ENCODE measurements around the gene PBX4.

The PBX4 gene

DNA sequence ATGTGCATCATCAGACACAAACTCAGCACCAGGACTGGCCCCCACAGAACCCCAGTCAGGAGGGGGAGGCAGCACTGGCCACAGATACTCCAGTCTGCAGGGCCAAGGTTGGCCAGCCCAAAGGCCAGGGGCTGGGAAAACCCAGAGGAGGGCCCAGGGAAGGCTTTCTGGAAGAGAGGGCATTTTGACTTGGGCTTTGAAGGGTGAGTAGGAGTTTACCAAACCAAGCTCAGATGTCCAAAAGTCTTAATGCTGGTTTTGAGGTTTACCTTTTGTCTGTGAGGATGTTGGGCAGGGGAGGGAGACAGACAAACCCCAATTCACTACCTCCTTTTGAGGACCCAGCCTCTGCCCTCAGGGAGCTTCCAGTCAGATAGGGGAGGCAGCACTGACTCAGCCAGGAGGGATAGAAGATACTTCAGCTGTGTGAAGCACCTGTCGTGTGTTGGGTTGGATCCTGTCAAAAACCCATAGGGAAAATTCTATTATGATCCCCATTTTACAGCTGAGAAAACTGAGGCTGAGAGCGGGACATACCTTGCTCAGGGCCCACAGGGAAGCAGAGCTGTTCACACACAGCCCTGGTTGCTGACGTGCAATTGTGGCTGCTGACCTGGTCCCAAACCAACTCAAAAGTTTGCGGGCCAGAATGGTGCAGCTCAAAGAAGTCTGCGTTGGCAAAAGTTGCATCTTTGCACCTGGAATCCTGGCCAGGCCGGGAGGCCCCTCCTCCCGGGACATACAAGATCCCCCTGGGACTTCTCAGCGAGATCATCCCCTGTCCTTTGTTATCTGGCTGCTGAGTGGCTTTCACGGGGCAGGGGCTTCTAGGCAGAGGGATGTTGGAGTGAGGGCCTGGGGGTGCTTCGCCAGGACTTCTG is 67.3 kb downstream of the PBX4 start:
- TF ChIP-seq GATA2 (IDR thresholded peaks at IDR 0.05; ENCODE audit: low read depth, low read length) = no peak
- TF ChIP-seq GATA3 (IDR thresholded peaks at IDR 0.05; ENCODE audit: low read depth, low read length) = no peak

DNA sequence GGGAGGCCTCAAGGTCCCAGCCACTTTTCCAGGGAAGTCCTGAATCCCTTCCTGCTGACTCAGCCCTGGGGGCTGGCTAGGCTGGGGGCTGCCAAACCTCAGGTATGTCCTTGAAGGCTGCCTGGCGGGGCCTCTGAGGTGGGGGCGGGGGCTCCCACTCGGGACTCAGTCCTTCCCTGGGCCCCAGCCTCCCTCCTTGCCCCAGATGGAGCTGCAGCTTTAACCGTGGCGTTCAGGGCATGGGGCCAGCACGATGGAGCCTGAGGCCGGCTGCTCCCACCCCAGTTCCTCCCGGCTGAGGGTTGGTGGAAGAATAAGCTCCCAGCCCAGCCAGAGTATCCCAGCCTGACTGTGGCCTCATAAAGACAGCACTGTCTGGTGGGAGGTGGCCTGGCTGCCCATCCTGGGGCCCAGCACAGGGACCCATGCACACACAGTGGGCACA is 68.0 kb downstream of the PBX4 start:
- no peak for TF ChIP-seq GATA2 (IDR thresholded peaks at IDR 0.05; ENCODE audit: low read depth, low read length)

DNA sequence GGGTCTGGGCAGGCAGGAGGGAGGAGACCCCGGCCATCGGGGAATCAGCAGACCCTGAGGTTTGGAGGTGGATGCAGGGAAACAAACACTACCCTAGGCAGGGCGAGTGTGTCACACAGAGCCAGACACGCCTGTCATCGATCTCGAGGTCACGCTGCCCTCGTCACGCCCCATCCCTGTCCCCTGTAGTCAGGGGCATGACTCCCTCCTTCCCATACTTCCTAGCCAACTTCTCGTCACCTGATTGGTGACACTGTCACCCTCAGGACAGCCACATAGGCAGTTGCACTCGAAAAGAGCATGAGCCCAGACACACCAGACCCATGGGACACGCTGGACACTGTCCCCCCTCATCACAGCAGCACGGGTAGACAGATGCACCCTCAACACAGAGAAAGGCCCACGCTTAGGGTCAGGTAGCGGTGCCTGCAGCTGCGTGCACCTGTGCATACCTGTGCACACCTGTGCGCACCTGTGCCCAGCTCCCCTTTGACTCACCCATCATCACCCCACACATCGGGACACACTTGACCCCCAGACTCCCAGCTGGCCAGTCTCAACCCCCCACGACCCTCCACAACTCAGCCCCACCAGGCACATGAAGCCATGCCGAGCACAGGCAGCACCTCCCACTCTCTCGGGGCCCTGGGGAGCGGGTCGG is 68.6 kb downstream of the PBX4 start:
- TF ChIP-seq GATA2 (IDR thresholded peaks at IDR 0.05; ENCODE audit: low read depth, low read length) = no peak
- TF ChIP-seq GATA3 (IDR thresholded peaks at IDR 0.05; ENCODE audit: low read depth, low read length) = no peak

DNA sequence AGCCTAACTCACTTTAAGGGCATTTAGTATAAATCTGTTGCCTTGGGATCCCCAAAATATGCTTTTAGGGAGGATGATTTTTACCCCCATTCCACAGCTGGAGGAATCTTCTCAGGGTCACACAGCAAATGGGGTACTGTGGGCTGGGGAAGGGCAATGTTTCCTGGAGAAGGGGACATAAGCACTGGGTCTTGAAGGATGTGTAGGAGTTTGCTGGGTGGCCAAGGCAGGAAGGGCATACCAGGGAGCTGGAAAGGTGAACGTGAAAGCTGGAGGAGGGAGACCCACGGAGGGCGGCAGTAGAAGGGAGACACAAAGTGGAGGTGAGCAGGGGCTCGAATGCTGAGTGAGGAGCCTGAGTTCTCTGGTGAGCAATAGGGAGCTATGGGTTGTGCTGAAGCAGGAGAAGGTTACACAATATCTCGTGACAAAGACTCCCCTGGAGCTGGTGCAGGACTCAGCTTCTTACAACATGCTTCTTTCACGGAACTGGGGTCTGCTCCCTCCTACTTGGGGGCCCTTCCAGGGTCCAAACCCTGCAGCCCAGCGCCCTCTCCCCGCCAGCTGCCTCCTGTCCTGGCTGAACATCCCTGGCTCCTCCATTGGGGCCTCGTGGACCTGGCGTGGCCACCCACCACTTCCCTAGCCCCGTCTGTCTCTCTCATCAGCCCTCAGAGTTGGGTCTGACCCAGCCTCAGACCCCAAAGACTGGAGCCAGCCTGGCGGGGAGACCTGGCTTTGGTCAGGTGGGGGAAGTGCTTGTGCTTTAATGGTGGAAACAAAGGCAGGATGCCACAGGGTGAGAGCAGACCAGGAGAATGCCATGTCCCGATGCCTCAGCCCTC is 69.3 kb downstream of the PBX4 start:
- TF ChIP-seq GATA2 (IDR thresholded peaks at IDR 0.05; ENCODE audit: low read depth, low read length) = no peak
- no peak for TF ChIP-seq GATA3 (IDR thresholded peaks at IDR 0.05; ENCODE audit: low read depth, low read length)

DNA sequence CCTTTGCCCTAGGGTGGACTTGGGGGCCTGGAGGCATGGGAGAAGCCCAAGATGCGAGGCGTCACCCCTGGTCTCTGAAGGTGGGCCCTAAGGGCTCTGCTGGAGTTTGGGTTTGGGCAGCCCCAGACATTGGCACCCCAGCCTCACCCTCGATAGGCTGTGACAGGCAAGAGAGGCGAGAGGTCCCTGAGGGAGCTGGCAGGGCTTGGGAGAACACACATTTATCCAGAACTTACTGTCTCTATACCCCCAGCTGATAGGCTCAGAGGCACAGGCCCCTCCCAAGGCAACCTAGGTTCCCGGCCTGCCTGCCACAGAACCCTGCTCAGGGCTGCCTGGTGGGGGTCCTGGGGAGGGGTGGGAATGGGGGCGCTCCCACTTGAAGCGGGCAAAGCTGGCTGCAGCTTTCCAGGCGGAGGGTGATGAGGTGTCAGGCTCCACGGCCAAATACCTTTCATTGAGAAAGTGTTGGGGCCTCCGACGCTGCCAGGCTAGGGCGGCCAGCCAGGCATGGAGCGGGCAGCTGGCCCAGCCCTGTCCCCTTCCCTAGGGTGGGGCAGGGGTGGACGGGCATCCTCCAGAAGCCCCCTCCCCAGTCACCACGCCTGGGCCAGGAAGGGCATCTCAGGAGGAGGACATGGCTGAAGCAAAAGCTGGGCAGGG is 70.7 kb downstream of the PBX4 start:
- TF ChIP-seq GATA3 (IDR thresholded peaks at IDR 0.05; ENCODE audit: low read depth, low read length) (no peak), GATA2 (IDR thresholded peaks at IDR 0.05; ENCODE audit: low read depth, low read length) (no peak)

DNA sequence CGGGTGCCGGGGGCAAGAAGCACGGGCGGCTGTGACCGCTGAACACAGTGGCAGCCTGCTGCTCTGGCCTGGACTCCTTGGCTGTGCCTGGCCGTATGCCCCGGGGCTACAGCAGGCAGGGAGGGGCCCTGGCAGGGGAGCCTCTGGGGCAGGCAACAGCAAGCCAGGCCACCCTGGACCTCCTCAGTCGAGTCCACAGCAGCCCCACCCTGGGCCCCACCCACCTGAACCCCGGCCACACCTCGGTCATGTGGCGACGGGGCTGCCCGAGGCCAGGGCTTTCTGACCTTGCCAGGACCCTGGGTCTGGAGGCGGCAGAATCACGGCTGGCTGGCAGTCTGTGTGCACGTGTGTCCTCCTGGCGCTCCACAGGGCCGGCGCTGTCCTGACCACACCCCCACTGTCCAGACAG is 71.7 kb downstream of the PBX4 start:
- TF ChIP-seq GATA2 (IDR thresholded peaks at IDR 0.05; ENCODE audit: low read depth, low read length) (no peak), GATA3 (IDR thresholded peaks at IDR 0.05; ENCODE audit: low read depth, low read length) (no peak)

DNA sequence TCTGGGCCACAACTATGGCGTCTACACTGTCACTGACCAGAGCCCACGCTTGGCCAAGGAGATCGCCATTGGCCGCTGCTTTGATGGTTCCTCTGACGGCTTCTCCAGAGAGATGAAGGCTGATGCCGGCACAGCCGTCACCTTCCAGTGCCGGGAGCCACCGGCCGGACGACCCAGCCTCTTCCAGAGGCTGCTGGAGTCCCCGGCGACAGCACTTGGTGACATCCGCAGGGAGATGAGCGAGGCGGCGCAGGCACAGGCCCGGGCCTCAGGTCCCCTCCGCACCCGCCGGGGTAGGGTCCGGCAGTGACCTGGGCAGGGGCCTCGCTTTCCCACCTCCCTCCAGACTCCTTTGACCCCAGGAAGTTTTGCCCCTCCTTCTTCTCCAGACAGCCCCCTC is 72.8 kb downstream of the PBX4 start:
- no peak for TF ChIP-seq GATA3 (IDR thresholded peaks at IDR 0.05; ENCODE audit: low read depth, low read length)
- TF ChIP-seq GATA2 (IDR thresholded peaks at IDR 0.05; ENCODE audit: low read depth, low read length) = no peak

DNA sequence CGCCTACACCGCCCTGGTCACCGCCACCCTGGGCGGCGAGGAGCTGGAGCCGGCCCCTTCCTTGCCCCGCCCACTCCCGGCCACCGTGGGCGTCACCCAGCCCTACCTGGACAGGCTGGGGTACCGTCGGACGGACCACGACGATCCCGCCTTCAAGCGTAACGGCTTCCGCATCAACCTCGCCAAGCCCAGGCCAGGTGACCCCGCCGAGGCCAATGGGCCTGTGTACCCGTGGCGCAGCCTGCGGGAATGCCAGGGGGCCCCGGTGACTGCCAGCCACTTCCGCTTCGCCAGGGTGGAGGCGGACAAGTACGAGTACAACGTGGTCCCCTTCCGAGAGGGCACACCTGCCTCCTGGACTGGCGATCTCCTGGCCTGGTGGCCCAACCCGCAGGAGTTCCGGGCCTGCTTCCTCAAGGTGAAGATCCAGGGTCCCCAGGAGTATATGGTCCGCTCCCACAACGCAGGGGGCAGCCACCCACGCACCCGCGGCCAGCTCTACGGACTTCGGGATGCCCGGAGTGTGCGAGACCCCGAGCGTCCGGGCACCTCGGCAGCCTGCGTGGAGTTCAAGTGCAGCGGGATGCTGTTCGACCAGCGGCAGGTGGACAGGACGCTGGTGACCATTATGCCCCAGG is 73.4 kb downstream of the PBX4 start:
- TF ChIP-seq GATA3 (IDR thresholded peaks at IDR 0.05; ENCODE audit: low read depth, low read length) (no peak), GATA2 (IDR thresholded peaks at IDR 0.05; ENCODE audit: low read depth, low read length) (no peak)

DNA sequence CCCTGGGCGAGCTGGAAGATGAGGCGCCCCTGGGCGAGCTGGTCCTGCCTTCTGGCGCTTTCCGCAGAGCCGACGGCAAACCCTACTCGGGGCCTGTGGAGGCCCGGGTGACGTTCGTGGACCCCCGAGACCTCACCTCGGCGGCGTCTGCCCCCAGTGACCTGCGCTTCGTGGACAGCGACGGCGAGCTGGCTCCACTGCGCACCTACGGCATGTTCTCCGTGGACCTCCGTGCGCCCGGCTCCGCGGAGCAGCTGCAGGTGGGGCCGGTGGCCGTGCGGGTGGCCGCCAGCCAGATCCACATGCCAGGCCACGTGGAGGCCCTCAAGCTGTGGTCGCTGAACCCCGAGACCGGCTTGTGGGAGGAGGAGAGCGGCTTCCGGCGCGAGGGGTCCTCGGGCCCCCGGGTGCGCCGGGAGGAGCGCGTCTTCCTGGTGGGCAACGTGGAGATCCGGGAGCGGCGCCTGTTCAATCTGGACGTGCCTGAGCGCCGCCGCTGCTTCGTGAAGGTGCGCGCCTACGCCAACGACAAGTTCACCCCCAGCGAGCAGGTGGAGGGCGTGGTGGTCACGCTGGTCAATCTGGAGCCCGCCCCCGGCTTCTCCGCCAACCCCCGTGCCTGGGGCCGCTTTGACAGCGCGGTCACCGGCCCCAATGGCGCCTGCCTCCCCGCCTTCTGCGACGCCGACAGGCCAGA is 74.1 kb downstream of the PBX4 start:
- TF ChIP-seq GATA3 (IDR thresholded peaks at IDR 0.05; ENCODE audit: low read depth, low read length) = no peak
- no peak for TF ChIP-seq GATA2 (IDR thresholded peaks at IDR 0.05; ENCODE audit: low read depth, low read length)

DNA sequence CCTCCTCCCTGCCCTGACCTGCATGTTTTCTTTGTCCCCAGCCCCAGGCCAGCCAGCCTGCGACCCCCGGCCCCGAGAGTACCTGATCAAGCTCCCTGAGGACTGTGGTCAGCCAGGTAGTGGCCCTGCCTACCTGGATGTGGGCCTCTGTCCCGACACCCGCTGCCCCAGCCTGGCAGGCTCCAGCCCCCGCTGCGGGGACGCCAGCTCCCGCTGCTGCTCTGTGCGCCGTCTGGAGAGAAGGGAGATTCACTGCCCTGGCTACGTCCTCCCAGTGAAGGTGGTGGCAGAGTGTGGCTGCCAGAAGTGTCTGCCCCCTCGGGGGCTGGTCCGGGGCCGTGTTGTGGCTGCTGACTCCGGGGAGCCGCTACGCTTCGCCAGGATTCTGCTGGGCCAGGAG is 74.8 kb downstream of the PBX4 start:
- TF ChIP-seq GATA2 (IDR thresholded peaks at IDR 0.05; ENCODE audit: low read depth, low read length) = no peak
- TF ChIP-seq GATA3 (IDR thresholded peaks at IDR 0.05; ENCODE audit: low read depth, low read length) = no peak

DNA sequence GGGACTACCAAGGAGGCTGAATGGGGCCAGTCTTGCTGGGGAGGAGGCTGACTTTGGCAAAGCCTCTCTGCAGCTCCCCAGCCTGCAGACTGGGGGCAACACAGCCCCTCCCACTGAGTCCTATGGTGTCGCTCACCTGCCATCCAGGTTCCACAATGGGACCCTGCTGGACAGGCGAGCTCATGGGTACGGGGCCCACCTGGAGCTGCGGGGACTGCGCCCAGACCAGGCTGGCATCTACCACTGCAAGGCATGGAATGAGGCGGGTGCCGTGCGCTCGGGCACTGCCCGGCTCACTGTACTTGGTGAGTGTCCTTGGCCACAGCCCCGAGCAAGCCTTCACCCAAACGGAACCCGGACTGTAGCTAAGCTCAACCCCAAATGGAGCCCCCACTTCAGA is 75.4 kb downstream of the PBX4 start:
- TF ChIP-seq GATA3 (IDR thresholded peaks at IDR 0.05; ENCODE audit: low read depth, low read length) (no peak), GATA2 (IDR thresholded peaks at IDR 0.05; ENCODE audit: low read depth, low read length) (no peak)

DNA sequence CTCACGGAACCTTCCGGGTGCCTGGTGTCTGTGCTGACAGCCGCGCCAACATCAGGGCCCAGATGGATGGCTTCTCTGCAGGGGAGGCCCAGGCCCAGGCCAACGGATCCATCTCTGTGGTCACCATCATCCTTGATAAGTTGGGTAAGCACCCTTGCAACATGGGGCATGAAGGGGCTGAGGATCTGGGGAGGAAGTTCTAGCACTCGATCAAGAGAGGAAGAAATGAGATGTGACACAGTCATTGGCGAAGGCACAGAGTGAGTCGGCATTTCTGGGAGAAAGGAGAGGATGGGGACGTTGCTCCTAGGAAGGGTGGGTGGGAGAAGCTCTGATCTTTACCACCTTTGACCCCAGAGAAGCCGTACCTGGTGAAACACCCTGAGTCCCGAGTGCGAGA is 76.0 kb downstream of the PBX4 start:
- TF ChIP-seq GATA3 (IDR thresholded peaks at IDR 0.05; ENCODE audit: low read depth, low read length) (no peak), GATA2 (IDR thresholded peaks at IDR 0.05; ENCODE audit: low read depth, low read length) (no peak)

DNA sequence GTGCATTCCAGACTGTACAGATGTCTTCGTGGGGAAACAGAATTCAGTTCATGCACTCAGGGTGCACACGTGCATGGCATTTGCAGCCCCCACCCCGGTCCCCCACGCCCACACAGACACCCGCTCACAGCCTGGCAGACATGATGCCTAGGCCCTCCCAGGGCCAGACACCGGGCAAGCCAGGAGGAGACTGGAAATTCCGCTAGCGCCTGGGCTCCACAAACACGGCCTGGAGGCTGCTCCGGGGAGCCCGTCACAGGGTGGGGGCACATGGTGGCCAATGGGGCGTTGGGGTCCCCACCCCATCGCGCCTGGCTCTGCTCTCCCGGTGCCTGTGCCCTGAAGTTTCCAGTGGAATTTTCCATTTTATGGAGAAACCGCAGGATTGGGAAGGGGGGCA is 76.9 kb downstream of the PBX4 start:
- TF ChIP-seq GATA2 (IDR thresholded peaks at IDR 0.05; ENCODE audit: low read depth, low read length) = no peak
- TF ChIP-seq GATA3 (IDR thresholded peaks at IDR 0.05; ENCODE audit: low read depth, low read length) = no peak

Data from SH-SY5Y (cell line).